Stimulated activated naive CD8-positive, alpha-beta T cell treated with anti-CD3 and anti-CD28 coated beads, Interleukin-15, Interleukin-2, amounts not matched to agents 100 U/mL and 50 U/mL, for 24 hours (primary cell): ENCODE measurements around the gene ALG9.

Experiments
- ATAC-seq: fragments of 150-1000 bp; cut with Tn5 transposase; one replicate; pipeline ENCODE4 v1.10.0; 2021
- DNase-seq: peaks from one replicate; pipeline ENCODE4 v3.0.0; 2021

ALG9 gene

DNA sequence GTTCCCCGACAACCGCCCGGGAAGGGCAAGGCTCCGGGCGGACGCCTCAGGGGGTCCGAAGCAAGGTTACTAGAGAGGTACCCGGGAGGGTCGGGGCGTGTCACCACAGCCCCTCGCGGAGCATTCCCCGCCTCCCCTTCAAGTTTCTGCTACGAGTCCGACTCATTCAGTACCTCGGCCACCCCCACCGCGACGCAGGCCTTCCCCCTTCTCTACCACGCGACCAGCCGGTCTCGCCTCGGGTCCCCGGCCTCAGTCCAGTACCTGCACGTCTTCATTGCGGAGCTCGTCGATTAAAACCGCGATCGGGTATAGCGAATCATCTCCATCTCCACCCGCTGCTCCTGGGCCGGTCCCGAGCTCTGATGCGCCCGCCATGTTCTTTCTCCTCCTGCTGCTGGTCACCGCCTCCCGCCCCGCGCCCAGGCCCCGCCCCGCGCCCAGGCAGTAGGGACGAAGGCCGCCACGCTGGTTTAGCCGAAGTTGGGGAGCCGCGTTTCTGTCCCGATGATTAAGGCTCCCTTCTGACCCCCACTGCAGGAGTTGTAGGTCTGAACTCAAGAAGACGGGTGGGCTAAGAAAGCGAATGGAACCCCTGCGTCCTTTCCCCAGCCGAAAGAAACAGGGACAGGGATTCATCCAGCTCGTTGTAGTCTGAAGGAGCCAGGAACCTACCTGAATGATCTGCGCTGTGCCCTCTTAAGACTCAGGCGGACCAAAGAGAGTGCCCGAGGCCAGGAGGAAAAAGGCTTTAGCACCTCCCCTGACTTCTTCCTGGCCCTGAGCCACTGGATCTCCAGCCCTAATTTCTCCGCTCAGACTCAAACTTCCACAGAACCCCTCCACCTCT, 105.2 kb downstream of the ALG9 start, which contains the start of gene PPP2R1B:
Gene PPP2R1B, minus strand, starts transcription at position 406 of the 850 bp plus-strand sequence. Its CDS starts 28 bp downstream, at position 378.
- ATAC-seq (peak; percentile 97), DNase-seq (peak; percentile 79)

DNA sequence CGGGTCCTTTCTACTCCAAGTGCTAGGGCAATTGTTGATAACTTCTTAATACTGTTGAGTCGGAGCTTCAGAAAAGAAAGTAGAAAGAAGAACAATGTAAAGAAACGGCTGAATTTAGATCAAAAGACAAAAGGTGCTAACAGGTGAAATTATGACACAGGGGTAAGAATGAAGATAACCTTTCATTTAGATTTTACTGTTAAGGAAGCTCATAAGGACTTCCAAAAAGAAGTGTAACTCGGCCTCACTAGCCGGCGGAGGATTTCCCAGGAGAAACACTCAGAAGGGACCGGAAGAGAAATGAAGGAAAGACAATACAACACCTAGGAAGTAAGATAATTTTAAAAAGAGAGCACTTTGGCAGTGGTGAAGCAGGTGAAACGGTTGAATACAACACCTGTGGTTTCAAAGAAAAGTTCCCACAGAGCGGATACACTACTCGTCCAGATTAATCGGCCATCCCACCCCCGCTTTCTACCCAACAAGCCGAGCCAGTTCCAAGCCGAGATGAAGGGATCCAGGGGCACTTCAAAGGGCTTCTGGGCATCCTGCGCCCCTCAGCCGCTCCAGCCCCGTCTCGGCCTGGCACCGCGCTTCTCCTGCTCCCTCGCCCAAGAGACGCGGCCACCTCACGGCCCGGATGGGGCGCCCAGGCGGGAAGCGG, 105.9 kb downstream of the ALG9 start:
- ATAC-seq (no peak), DNase-seq (no peak)

DNA sequence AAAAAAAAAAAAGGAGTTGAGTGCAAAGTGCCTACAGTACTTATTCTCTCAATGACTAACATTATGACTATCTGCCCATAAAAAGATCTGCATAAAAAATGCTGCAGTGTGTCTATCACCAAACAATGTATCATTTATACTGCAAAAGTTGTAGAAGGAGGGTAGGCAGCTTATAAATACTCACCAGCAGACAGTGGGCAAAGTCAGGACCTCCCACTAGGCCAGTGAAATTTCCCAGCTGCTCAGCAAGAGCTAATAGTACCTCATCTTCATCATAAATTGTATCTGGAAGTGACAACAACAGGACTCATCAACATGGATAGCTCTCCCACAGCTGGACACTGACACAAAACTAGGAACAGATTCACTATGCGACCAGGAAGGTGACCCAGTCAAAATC, 106.8 kb downstream of the ALG9 start:
- DNase-seq (no peak), ATAC-seq (no peak)

DNA sequence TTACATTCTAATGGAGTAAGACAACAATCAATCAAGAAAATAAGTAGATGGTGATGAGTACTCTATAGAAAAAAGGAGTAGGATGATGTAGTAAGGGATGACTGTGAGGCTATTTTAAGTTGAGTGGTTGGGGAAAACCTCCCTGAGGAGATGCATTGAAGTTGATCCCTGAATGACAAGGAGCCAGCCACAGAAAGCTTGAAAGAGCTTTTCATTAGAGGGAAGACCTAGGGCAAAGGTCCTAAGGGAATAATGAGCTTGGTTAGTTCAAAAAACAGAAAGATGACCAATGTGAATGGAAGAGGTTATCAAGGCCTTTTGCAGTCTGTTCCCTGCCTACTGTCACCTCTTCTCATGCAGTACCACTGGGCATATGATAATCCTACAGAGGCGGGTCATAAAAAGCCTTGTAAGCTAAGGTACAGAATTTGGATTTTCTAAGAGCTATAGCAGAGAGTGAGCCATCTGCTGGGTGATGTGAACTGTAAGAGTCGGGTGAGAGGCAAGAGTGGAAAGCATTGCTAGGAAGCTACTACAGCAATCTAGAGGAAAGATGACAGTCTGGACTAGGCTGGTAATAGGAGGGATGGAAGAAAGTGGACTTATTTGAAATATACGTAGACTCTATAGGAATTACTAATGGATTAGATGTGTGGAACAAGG, 108.3 kb downstream of the ALG9 start:
- DNase-seq = no peak
- no peak for ATAC-seq

DNA sequence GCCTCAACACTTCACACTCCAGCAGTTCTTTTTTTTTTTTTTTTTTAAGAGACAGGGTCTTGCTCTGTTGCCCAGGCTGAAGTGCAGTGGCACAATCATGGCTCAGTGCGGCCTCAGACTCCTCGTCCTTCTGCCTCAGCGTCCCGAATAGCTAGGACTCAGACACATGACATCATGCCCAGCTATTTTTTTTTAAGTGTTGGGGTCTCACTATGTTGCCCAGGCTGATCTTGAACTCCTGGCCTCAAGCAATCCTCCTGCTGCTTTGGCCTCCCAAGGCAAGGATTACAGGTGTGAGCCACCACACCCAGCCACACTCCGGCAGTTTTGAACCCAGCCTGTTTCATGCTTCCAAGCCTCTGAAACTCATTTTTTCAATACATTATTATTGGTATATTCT, 108.9 kb downstream of the ALG9 start:
- no peak for ATAC-seq
- DNase-seq = no peak

DNA sequence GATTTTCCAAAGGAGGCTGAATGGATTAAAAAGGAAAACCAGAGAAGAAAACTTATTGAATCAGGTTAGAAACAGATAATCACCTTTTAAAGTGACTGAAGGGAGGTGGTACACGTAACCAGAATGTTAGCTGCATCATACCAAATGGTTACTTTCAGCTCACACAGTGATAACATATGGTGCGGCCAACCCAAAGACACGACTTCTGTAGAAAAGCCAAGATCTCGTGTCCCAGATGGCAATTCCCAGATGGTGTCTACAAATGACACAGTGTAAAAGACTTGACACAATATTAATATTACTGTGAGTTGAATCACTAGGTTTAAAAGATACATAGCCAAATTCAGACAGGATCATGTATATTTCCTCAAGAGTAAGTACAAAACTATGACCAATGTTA, 110.3 kb downstream of the ALG9 start:
- DNase-seq (no peak), ATAC-seq (no peak)

DNA sequence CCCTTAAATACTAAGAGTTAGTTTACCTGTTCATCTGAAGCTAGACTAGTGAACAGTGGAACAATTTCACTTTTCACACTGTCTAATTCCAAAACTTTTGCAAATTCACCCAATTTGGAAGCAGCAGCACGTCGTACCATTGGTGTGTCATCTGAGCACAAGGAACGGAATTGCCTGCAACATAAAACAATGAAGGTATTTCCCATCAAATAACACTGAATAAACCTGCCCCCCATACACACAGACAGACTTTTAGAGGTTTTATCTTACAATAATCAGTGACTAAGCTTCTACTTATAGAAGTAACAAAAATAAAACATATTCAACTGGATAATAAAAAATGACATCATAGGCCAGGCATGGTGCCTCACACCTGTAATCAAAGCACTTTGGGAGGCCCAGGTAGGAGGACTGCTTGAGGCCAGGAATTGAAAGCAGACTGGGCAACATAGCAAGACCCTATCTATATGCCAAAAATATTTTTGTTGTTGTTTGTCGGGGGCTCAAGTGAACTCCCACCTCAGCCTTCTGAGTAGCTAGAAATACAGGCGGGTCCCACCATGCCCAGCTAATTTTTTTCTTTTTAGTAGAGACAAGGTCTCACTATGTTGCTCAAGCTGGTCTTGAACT, 111.5 kb downstream of the ALG9 start:
- no peak for ATAC-seq

DNA sequence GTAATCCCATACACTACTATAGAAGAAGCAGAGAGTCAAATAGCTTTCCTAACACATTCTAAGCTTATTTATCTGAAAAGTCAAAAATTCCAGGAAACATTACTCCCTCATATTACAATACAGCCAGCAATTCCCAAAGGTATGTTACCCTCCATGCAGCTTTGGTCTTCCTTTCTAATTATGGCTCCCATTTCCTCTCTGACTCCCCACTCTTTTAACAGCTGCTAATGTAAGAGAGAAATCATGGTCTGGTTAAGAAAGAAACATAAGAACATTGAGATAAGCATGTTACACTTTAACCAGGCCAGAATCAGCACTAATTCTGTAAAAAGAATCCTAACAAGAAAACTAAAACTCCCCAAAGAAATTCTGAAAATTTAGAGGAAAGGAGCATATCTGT, 112.0 kb downstream of the ALG9 start:
- DNase-seq = no peak
- no peak for ATAC-seq

More for the DNA sequence above, 111.5 kb downstream of the ALG9 start:
- DNase-seq = no peak

DNA sequence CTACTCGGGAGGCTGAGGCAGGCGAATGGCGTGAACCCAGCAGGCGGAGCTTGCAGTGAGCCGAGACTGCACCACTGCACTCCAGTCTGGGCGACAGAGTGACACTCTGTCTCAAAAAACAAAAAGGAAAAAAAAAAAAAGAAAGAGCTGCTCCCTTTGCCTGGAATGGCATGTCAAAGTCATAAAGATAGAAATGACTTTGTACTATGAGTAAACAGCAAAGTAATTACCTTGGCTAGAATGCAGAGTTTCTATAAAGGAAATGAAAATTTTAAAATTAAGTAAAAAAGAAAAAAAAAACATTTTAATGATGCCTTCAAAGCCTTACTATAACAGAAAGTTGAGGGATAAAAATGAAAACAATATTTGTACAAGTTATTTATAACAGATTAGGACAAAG, 115.3 kb downstream of the ALG9 start:
- ATAC-seq (no peak), DNase-seq (no peak)

DNA sequence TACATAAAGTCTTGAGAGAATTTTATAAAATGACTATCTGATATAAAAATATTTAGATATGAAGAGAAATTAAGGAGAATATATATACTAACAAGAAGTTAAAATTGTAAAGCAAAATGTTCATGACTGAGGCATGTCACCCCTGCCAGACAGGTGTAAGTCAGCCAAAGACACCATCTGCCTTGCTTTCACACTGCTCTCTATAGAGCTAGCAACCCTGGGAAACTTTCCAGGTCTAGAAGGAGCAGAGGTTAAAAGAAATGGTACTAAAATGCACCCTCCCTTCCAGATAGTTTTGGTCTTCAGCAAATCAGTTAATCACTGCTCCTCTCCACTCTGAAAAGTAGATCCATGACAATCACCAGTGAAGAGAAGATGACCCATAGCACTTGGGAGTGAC, 121.7 kb downstream of the ALG9 start:
- ATAC-seq = no peak

DNA sequence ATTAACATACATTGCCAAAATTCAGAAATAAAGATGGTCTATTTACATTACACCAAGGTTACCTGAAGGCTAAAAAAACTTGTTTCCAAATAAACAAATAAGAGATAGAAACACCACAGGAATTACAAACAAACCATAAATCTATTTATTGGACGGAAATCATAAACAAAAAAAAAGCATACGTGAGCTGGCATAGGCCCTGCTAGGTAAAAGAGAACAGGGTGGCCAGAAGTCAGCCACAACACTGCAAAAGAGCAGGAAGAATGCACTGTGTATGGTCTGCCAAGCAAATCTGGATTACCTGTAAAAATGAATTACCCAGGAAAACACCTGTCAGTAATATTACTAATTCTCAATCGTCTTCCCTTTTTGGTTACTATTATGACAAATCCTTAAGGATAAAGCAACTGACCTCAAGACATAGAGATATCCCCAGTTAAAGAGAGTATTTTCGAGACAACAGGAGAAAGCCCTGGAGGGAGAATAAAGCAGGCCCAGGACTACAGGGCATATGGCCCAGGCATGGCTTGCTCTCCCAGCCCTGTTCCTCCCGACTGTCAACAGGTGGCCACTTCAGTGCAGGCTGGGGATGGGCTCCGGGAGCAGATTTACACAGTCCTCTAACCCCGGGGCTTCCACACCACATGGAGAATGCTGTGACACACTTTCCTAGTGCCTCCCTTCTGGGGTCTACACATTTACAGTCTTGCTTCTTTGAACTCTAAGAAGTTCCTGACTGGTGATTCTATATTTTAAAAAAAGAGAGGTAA, 123.2 kb downstream of the ALG9 start:
- no peak for DNase-seq
- ATAC-seq = no peak

More for the DNA sequence above, 121.7 kb downstream of the ALG9 start:
- DNase-seq = no peak

DNA sequence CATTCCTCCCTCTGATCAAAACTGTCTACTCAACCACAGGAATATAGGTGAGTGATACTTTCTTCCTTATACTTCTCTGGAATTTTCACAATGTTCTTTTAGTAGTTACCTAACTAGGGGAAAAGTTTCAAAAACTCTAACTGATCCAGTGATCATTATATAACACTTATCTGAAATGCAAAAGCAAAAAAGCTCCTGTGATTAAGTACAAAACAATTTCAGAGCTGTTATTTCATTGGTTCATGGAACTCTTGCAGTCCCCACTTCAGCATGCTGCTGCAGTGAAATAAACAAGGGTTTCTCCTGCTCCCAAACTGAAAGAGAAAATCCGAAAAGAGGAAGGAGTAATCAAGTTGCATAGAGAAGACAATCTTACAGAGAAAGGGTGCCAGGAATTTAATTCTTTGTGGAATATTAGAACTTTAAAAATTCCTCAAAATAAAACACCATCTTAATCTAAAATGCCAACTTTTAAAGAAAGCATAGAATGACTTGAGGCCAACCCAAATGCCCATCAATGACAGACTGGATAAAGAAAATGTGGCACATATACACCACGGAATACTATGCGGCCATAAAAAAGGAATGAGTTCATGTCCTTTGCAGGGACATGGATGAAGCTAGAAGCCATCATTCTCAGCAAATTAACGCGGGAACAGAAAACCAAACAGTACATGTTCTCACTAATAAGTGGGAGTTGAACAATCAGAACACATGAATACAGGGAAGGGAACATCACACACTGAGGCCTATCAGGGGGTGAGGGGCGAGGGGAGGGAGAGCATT, 125.5 kb downstream of the ALG9 start:
- DNase-seq = no peak

DNA sequence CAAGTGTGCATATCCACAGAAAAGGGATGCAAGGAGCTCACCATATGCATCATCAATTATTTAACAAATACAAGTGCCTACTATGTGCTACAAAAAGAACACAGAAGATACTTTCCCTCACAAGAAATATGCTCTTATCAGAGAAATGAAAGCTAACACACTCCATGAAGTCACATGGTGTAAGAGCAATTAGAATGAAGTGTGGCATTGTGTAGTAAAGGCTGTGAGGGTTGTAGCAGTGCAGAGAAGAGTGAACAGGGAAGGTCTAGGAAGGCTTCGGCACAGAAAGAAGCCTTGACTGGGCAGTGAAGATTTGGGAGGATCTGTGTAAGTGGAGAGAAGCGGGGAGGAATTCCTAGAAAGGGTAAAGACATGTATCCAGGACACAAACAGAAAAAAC, 127.7 kb downstream of the ALG9 start:
- ATAC-seq = no peak
- DNase-seq = no peak

More for the DNA sequence above, 125.5 kb downstream of the ALG9 start:
- ATAC-seq = no peak

DNA sequence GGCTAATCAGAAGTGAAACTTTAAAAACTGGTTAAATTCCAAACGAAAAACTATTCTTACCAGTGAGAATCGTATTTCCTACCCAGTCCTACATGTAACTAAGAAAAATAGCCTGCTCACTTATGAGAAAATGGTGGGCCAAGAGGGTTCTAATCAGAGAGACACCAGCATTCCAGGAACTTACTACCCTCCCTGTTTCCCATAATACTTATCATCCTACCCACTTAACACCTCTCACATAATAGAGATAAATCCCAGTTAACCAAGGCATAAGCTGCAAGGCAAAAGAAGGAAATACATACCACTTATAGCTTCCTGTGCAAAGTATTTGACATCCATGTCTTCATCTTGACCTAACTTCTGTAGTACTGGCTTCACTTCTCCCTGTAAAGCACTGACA, 129.6 kb downstream of the ALG9 start:
- no peak for DNase-seq

DNA sequence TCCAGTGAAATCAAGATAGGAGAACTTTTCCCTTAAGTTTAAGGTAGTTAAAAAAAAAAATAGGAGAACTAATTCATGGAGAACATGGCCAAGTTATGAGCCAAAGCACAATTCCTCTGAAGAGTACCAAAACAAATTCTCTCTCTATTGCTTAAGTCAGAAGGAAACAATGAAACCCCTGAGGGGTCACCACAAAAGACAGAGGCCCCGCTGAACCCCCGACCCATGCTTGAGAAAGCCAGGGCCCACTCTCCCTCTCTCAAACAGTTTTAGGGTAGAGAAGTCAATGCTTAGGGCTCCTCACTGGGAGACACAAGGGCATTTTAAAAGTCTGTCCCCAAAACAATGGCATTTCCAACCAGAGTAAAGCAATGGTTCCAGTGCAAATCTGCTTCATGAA, 132.1 kb downstream of the ALG9 start:
- no peak for DNase-seq

More for the DNA sequence above, 129.6 kb downstream of the ALG9 start:
- no peak for ATAC-seq

DNA sequence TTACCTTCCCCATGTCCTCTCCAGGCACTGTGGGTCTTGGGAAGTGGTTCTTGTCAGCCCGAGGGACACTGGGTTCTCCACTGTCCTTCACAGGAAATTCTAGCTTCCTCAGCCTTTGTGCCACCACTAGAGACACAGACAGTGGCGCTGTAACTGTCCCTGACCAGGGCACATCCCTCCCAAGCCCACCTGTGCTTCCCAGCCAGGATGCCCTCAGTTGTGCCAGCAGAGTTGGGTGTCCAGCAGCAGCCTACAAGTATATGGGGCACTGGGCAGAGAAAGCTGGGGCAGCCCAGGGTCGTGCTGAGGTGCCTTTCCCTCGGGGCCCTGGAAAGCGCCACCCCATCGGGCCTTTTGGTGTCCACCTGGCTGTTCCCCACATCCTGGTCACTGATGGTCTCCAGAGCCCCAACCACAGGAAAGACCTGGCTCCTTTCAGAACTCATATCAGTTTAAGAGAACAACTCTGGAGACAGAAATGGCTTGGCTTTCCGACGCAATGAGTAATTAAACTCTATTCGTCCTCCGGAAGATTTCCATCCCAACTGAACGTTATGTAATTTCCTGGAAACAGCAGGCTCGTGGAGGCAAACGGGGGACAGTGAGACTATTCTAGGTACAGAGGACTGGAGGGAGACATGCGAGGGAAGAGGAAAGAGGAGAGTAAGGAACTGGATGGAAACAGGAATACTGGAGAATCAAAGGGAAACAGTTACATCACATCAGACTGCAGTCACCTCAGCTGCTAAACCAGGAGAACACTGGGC, 133.8 kb downstream of the ALG9 start:
- no peak for ATAC-seq
- no peak for DNase-seq

More for the DNA sequence above, 132.1 kb downstream of the ALG9 start:
- ATAC-seq = no peak

DNA sequence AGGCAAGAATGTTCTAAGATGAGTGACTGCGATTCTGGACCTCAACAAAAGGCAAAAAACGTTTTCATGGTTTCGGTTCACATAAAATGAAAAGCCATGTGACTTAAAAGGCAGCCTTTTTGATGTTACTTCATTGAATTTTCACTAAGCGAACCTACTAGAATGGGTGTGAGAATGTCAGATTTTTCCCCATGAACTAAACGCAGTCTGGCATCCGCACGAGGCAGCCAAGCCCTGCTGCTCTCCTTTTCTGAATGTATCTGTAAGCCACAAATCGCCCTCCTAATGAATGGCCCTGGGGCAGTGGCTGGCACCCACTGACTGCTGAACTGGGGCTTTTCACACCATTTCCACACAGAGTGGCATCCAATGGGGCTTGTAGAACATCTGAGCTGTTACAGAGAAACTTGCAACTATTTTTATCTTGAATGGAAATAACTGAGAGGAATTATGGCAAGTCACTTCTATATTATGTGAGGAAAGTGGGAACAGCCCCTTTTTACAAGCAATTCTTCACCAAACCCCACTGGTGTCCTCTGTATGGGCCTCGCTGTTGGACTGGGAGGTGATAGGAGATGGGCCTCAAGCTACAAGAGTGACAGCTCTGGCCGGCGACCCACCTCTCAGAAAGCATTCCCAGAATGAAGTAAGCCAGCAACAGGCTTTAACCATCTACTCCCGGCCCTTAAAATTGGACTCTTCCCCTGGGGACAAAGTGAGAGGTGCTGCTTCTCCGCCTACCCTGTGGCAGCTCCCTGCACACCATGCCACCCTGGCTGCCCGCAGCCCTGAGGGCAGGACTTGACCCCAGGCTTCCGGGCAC, 134.5 kb downstream of the ALG9 start:
- no peak for ATAC-seq
- DNase-seq = no peak
